ENCODE results near the gene ZNF688. TPM values are rescaled to one million over a fixed set of nuclear protein-coding genes. Genes with fewer than 3 reads are reported as not detected.

ZNF688 gene
- total RNA-seq, result 10 to 100 TPM; 13.3 to 13.8 TPM

DNA sequence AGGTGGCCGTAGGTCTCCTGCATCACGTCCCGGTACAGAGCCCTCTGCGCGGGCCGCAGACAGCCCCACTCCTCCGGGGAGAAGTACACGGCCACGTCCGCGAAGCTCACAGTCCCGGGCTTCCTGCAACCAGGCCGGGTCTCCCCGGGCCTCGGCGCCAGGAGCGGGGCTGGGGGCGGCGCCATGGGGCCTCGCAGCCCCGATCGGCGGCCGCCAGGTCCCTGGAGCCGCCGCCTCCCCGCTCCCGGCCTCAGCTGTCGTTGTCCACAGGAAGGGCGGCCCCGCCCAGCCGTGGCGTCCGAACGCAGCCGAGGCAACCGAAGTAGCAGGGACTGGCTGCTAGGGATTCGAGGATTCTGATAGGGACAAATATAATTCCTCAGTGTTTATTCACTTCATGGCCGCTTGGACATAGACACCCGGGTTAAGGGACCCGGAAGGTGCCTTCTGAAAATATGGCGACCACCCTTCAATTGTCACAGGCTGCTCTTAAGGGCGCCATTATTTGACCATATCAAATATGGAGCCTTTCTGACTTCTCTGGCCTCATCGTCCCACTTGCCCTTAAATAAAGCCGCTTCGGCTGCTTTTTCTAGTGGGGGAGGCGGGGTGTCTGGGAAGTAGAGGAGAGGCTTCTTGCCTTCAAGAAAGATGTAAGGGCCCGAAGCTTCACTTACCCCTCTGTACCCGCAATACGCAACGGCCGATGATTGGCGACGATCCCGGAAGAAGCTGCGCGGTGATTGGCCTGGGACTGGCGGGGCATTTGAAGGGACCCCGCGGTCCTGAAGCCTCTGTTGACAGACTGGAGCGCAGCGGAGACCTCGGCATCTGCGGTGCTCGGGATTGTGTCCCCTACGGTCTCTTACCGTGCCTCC, at the start of gene ZNF688:
ZNF688 (minus strand) TSS at position 270 of the 878 bp plus-strand sequence; CDS start at position 185, 85 bp downstream.
- Mint-ChIP-seq H3K27me3 (no peaks in the 10 kb centered on the region), H3K27ac (peak within 1 kb of the TSS; percentile 96), H3K4me1 (peaks cover 52% of the 10 kb centered on the region), H3K4me3 (peak within 1 kb of the TSS; percentile 86), H3K9me3 (no peaks in the 10 kb centered on the region), H3K36me3 (ENCODE audit: low read depth) (peaks cover 8% of the 10 kb centered on the region)
- peak; percentile 98 for DNase-seq
- ChIA-PET CTCF (interaction anchor here (0.9 to 2.6 kb wide), 14 partner anchors 13 to 162 kb away, joined by 3 to 16 read pairs (median 5); partner anchors contain the start of genes DCTPP1, ZNF747, ZNF764 and ZNF785), POLR2A (interaction anchor here (0.6 to 1.5 kb wide), 5 partner anchors 14 to 154 kb away, joined by 3 to 7 read pairs (median 4); partner anchors contain the start of gene ZNF785)

DNA sequence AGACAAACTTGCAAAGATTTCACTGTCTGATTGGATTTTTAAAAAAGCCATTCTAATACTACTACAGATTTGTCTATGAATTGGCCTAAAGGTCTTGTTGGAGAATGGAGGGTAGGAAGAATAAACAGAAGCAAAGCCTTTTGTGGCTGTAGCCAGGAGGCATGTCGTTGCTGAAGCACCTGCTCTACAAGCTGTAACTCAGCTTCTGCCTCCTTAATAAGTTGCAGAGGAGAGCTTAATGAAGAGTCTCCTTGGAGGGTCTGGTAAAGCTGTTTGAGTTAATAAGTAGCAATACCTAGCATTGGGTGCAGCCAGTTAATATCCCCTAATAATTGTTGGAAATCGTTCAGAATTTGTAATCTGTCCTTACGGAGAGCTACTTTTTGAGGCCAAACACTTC, 48.7 kb upstream of the ZNF688 start:
- Mint-ChIP-seq H3K9me3 (no peaks in the 10 kb centered on the region), H3K4me1 (peaks cover 10% of the 10 kb centered on the region), H3K36me3 (ENCODE audit: low read depth) (no peaks in the 10 kb centered on the region), H3K27ac (no peak overlapping the region), H3K27me3 (peaks cover 18% of the 10 kb centered on the region), H3K4me3 (no peak overlapping the region)
- ChIA-PET POLR2A (no interaction called here), CTCF (interaction anchor here (0.8 to 3.0 kb wide), 5 partner anchors 9 to 22 kb away, joined by 3 to 16 read pairs (median 4); partner anchors contain the start of gene ZNF689)
- no peak for DNase-seq

DNA sequence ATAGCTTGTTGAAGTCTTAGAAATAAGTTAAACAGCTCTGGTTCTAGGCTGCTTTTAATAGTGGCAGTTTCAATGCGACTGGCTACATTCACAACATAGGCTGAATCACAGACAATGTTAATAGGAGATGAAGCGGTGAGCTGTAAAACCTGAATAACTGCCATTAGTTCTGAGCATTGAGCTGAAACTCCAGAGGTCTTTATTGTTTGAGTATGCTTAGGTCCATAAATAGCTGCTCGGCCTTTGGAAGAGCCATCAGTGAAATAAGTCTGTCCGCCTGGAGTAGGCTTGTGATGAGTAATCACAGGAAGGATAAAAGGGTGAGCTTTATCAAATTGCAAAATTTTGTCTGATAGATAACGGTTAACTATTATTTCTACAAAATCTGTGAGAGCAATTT, 48.1 kb upstream of the ZNF688 start:
- CTCF ChIA-PET, result interaction anchor here (1.3 to 3.0 kb wide), 3 partner anchors 9 to 21 kb away, joined by 4 to 16 read pairs (median 7); no protein-coding TSS in a partner anchor
- POLR2A ChIA-PET, result no interaction called here
- peaks cover 18% of the 10 kb centered on the region for H3K27me3 Mint-ChIP-seq

DNA sequence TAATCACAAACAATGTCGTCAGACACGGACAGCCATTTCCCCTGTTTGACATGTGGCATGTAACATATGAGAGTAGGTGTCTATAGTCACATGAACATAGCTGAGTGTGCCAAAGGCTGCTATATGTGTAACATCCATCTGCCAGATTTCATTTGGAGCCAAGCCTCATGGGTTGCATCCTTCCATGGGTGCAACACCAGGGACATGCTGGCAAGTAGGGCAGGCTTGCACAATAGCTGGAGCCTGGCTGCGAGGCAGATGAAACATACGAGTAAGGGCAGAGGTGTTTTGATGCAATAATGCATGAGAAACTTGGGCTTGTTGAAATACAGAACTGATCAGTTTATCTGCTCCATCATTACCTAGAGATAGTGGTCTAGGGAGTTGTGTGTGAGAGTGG, 47.7 kb upstream of the ZNF688 start:
- peaks cover 10% of the 10 kb centered on the region for H3K4me1 Mint-ChIP-seq
- POLR2A ChIA-PET, result no interaction called here
- peaks cover 18% of the 10 kb centered on the region for H3K27me3 Mint-ChIP-seq
- no peaks in the 10 kb centered on the region for H3K36me3 Mint-ChIP-seq (ENCODE audit: low read depth)
- H3K4me3 Mint-ChIP-seq, result no peak overlapping the region
- CTCF ChIA-PET, result interaction anchor here (1.3 to 3.0 kb wide), 3 partner anchors 10 to 21 kb away, joined by 4 to 16 read pairs (median 7); no protein-coding TSS in a partner anchor
- no peak overlapping the region for H3K27ac Mint-ChIP-seq
- H3K9me3 Mint-ChIP-seq, result no peaks in the 10 kb centered on the region
- DNase-seq, result no peak

More for the DNA sequence above, 48.1 kb upstream of the ZNF688 start:
- Mint-ChIP-seq H3K4me3 (no peak overlapping the region), H3K36me3 (ENCODE audit: low read depth) (no peaks in the 10 kb centered on the region), H3K27ac (no peak overlapping the region), H3K9me3 (no peaks in the 10 kb centered on the region), H3K4me1 (peaks cover 10% of the 10 kb centered on the region)
- no peak for DNase-seq

DNA sequence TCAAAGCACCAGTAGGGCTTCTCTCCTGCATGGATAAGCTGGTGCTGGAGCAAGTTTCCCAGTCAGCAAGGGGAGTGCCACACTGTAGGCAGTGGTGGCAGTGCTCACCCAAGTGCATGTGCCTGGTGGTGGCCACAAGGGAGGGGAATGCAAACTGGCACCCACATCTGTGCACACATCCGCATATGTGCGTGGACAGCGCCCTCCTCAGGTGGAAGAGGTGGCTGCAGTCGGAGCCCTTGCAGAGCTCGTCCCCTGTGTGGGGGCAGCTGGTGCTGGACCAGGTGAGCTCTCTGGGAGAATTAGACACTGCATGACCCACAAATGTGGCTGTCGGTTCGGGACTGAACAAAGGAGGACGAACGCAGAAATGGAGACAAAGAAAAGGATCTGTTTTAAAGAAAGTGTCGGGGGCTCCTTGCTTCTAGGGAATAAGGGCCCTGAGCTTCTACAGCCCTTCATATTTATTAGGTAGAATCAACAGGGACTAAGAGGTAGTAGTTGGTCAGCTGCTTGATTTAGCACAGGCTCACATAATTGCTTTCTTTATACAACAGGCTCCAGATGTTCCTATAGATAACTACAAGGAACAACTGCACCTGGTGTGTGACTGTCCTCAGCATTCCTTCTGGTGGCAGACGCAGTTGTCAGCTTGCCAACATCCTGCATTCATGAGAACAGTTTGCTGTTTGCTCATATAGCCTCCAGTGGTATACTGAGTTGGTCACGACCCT, 44.0 kb upstream of the ZNF688 start:
- peaks cover 3% of the 10 kb centered on the region for H3K27me3 Mint-ChIP-seq
- POLR2A ChIA-PET, result no interaction called here
- CTCF ChIA-PET, result interaction anchor here (0.6 to 4.3 kb wide), 38 partner anchors 9 to 525 kb away, joined by 3 to 28 read pairs (median 5); partner anchors contain the start of genes DCTPP1, FBRS, PRR14 and SEPTIN1
- H3K4me1 Mint-ChIP-seq, result peaks cover 16% of the 10 kb centered on the region
- H3K36me3 Mint-ChIP-seq (ENCODE audit: low read depth), result no peaks in the 10 kb centered on the region
- H3K9me3 Mint-ChIP-seq, result no peaks in the 10 kb centered on the region
- DNase-seq, result peak; percentile 81
- H3K27ac Mint-ChIP-seq, result no peak overlapping the region
- H3K4me3 Mint-ChIP-seq, result no peak overlapping the region

DNA sequence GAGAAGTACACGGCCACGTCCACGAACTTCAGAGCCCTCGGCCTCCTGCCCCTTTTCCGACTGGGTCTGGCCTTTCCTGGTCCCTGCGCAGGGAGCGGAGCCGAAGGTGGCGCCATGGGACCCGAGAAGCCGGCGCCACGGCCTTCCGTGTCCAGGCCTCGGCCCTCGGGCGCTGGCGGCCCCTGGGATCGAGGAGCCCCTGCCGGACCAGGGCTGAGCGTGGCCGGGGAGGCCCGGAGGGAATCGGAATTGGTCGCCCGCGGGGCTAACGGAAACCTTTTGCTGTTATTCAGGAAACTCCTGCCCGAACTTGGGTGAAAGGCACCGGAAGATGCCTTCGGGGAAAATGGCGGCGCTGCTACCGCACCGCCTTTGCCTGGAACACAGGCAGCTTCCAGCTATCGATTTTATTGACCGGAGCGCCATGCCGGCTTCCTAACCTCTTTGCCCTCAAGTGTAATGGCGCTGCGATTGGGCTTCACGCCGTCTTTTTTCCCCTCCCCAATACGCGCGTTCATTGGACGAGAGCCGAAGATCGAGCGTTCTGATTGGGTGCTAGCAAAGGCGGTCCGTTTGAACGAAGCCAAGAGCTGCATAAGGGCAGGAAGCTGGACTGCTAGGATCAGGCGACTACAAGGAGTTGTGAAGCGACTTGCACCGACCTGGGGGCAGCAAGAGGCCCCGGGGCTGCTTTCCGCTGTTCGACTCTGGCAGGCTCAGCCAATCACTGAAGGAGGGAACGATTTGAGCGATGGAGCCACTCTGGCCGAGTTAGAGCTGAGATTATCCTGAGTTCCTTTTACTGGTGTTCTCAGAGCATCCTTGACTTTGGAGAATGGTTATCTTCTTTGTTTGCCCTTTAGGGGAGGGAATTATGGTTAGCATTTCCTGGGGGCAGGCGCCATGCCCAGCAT, 38.7 kb upstream of the ZNF688 start, which contains the start of gene ZNF689:
ZNF689 (minus strand) TSS at position 464 of the 914 bp plus-strand sequence; CDS start at position 116, 348 bp downstream.
- ChIA-PET CTCF (interaction anchor here (0.6 to 2.2 kb wide), 11 partner anchors 10 to 519 kb away, joined by 3 to 11 read pairs (median 3); partner anchors contain the start of genes DCTPP1, PRR14 and TBX6), POLR2A (interaction anchor here (0.5 to 1.2 kb wide), 8 partner anchors 17 to 518 kb away, joined by 3 to 5 read pairs (median 3); partner anchors contain the start of genes DCTPP1, ITGAL, PRR14 and TBX6)
- H3K27ac Mint-ChIP-seq, result peak within 1 kb of the TSS; percentile 97
- H3K4me3 Mint-ChIP-seq, result peak within 1 kb of the TSS; percentile 86
- DNase-seq, result peak; percentile 96
- peaks cover 14% of the 10 kb centered on the region for H3K36me3 Mint-ChIP-seq (ENCODE audit: low read depth)
- H3K9me3 Mint-ChIP-seq, result no peaks in the 10 kb centered on the region
- H3K4me1 Mint-ChIP-seq, result peaks cover 24% of the 10 kb centered on the region
- H3K27me3 Mint-ChIP-seq, result no peaks in the 10 kb centered on the region

DNA sequence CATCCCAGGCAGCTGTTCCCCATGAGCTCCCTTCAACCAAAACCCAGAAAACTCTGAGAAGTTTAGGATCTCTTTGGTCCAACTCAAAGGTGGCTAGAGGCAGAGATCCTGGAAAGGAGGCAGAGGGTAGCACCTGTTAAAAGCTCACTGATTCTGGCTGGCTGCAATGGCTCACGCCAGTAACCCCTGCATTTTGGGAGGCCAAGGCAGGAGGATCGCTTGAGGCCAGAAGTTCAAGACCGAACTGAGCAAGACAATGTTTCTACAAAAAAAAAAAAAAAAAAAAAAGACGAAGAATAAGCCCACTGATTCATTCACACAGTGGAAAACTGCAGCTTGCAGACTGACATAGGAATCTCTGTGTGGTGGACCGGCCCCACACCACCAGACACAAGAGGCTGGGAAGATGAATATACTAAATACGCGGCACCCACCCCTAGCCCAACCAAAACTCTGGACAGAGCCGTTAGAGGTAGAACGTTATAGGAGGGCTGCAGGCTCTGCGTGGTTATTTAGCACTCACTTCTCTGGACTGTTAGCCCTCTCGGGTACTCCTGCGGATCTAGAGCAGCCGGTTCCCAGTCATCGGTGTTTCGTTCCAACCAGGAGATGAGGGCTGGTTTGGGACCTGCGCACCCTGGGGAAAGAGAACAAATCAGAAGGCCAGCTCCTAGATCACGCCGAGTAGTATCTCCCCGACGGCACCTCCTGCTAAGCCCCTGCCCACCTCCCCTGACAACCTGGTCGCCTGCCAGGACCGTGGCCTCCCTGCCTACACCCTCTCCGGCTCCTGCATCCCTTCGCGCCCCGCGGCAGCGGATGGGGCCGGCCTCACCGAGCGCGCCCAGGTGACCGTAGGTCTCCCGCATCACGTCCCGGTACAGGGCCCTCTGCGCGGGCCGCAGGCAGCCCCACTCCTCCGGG, 37.8 kb upstream of the ZNF688 start:
- H3K27ac Mint-ChIP-seq, result peak overlapping the region; percentile 97
- CTCF ChIA-PET, result interaction anchor here (0.6 to 2.5 kb wide), 11 partner anchors 11 to 179 kb away, joined by 3 to 14 read pairs (median 4); partner anchors contain the start of genes DCTPP1 and PRR14

DNA sequence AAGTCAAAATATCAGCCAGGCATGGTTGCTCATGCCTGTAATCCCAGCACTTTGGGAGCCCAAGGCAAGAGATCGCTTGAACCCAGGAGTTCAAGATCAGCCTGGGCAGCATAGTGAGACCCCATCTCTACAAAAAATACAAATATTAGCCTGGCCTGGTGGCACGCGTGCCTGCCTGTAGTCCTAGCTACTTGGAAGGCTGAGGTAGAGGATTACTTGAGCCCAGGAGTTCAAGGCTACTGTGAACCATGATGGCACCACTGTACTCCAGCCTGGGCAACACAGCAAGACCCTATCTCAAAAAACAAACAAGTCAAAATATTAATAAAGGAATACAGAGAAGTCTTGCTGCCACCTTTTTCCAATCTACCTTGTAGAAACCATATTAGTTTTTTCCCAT, 34.5 kb upstream of the ZNF688 start:
- peaks cover 24% of the 10 kb centered on the region for H3K4me1 Mint-ChIP-seq
- H3K27ac Mint-ChIP-seq, result no peak overlapping the region
- no peaks in the 10 kb centered on the region for H3K9me3 Mint-ChIP-seq
- H3K4me3 Mint-ChIP-seq, result no peak overlapping the region
- H3K36me3 Mint-ChIP-seq (ENCODE audit: low read depth), result peaks cover 31% of the 10 kb centered on the region
- no peaks in the 10 kb centered on the region for H3K27me3 Mint-ChIP-seq
- ChIA-PET POLR2A (no interaction called here), CTCF (interaction anchor here (1.2 to 1.3 kb wide), 2 partner anchors 23 to 176 kb away, joined by 3 to 4 read pairs; partner anchors contain the start of gene DCTPP1)
- DNase-seq, result no peak

More for the DNA sequence above, 37.8 kb upstream of the ZNF688 start:
- peaks cover 24% of the 10 kb centered on the region for H3K4me1 Mint-ChIP-seq
- H3K36me3 Mint-ChIP-seq (ENCODE audit: low read depth), result peaks cover 21% of the 10 kb centered on the region
- no peaks in the 10 kb centered on the region for H3K9me3 Mint-ChIP-seq
- POLR2A ChIA-PET, result interaction anchor here (1.2 kb wide), 1 partner anchor 41 kb away, joined by 4 read pairs; the partner anchor contains the start of gene PRR14
- peak; percentile 44 for DNase-seq
- peak overlapping the region; percentile 86 for H3K4me3 Mint-ChIP-seq
- H3K27me3 Mint-ChIP-seq, result no peaks in the 10 kb centered on the region

DNA sequence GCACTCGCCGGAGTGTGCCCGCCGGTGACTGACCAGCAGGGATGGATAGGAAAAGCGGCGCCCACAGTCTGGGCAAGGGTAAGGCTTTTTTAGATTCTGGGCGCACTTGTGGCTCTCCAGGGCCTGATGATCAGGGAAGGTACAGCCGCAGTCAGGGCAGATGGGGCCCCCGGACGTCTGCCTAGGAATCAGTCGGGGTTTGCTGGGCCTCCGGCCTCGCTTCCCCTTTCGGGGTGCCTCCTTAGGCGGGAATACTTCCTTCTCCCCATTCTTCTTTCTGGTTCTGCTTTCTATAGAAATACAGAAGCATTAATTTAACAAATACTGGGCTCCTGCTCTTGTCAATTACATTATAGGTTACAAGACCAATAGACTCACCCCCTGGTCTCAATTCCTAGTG, 33.6 kb upstream of the ZNF688 start:
- ChIA-PET CTCF (no interaction called here), POLR2A (no interaction called here)
- Mint-ChIP-seq H3K36me3 (ENCODE audit: low read depth) (peaks cover 33% of the 10 kb centered on the region), H3K27ac (no peak overlapping the region), H3K9me3 (no peaks in the 10 kb centered on the region), H3K4me1 (peaks cover 19% of the 10 kb centered on the region), H3K4me3 (no peak overlapping the region), H3K27me3 (no peaks in the 10 kb centered on the region)
- no peak for DNase-seq

DNA sequence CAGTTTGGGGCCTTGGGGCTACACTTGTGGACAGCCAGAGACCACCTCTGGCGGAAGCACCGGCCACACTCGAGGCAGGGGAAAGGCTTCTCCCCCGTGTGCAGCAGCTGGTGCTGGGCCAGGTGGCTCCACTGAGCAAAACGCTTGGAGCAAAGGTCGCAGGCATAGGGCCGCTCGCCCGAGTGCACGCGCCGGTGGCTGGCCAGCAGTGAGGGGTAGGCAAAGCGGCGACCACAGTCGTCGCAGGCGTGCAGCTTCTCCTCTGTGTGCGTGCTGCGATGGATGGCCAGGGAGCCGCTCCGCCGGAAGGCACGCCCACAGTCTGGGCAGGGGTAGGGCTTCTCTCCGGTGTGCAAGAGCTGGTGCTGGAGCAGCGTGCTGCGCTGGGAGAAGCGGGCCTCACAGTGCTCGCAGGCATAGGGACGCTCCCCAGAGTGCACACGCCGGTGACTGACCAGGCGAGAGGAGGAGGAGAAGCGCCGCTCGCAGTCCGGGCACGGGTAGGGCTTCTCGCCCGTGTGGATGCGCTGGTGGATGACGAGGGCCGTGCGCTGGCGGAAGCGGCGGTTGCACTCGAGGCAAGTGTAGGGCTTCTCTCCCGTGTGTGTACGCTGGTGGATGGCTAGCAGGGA, 32.9 kb upstream of the ZNF688 start:
- H3K27me3 Mint-ChIP-seq, result no peaks in the 10 kb centered on the region
- no peak overlapping the region for H3K4me3 Mint-ChIP-seq
- peaks cover 19% of the 10 kb centered on the region for H3K4me1 Mint-ChIP-seq
- CTCF ChIA-PET, result interaction anchor here (1.2 to 1.9 kb wide), 2 partner anchors 19 to 69 kb away, joined by 3 to 6 read pairs; partner anchors contain the start of gene ZNF785
- H3K9me3 Mint-ChIP-seq, result no peaks in the 10 kb centered on the region
- peaks cover 33% of the 10 kb centered on the region for H3K36me3 Mint-ChIP-seq (ENCODE audit: low read depth)
- POLR2A ChIA-PET, result no interaction called here
- H3K27ac Mint-ChIP-seq, result no peak overlapping the region
- no peak for DNase-seq
